PC-9 (cell line): ENCODE data around the gene PRIMA1.

ENCODE experiments used
- EZH2 ChIP-seq: fragments of 200-600 bp; sonication (generic); IDR thresholded peaks from 2 replicates; pipeline ENCODE4 v1.8.0; 2017; ENCODE audit warnings: antibody characterized with exemption, low read depth
- TF ChIP-seq, protein P1 (sequence below): fragments of 200-600 bp; sonication (generic); conservative IDR thresholded peaks from 2 replicates; pipeline ENCODE4 v1.6.1; 2017; ENCODE audit warnings: mixed run types, antibody characterized with exemption, mild to moderate bottlenecking, moderate library complexity

DNA sequence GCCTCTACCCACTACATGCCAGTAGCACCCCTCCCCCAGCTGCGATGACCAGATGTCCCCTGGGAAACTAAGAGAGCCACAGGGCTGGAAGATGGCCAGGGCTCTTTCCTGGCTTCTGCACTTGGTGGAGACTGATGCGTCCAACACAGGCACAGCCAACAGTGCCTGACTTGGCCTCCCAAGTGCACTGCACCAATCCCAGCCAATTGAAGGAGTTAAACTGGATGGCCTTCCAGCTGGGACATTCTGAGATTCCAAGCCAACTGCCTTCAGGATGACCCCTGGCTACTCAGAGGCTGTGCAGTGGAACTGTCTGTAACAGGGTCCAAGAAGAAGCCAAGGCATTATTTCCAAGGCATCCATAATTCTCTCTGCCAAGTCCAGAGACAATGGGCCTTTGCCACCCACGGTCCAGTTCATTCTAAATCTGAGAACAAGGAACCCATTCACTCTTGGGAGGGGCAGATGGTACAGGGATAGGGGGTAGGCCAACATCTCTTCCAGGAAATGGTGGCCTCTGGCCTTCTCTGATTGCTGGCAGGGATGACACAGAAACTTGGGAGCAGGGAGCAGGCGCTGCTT, 35.2 kb downstream of the PRIMA1 start:
- TF ChIP-seq EZH2, result no peak
- TF ChIP-seq, protein P1, sequence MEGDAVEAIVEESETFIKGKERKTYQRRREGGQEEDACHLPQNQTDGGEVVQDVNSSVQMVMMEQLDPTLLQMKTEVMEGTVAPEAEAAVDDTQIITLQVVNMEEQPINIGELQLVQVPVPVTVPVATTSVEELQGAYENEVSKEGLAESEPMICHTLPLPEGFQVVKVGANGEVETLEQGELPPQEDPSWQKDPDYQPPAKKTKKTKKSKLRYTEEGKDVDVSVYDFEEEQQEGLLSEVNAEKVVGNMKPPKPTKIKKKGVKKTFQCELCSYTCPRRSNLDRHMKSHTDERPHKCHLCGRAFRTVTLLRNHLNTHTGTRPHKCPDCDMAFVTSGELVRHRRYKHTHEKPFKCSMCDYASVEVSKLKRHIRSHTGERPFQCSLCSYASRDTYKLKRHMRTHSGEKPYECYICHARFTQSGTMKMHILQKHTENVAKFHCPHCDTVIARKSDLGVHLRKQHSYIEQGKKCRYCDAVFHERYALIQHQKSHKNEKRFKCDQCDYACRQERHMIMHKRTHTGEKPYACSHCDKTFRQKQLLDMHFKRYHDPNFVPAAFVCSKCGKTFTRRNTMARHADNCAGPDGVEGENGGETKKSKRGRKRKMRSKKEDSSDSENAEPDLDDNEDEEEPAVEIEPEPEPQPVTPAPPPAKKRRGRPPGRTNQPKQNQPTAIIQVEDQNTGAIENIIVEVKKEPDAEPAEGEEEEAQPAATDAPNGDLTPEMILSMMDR, result no peak
